H9 (cell line): Measurements from ENCODE around the gene RETREG3. TPM values are rescaled to one million over a fixed set of nuclear protein-coding genes. Genes with fewer than 3 reads are reported as not detected.

Experiments used
- DNase-seq: peaks from one replicate; pipeline ENCODE4 v3.0.0-alpha.2; 2017
- H2AFZ ChIP-seq: one replicate; pipeline ENCODE4 v1.6.1; 2013; ENCODE audit warnings: mild to moderate bottlenecking, low read length, control low read depth, moderate library complexity
- H2AK5ac ChIP-seq: 2 replicates; pipeline ENCODE4 v1.6.1; 2013; ENCODE audit warnings: low read length, control low read depth, mixed read lengths; ENCODE audit not compliant: insufficient read length
- H2BK120ac ChIP-seq: one replicate; pipeline ENCODE4 v1.6.1; 2013; ENCODE audit warnings: low read depth, mild to moderate bottlenecking, low read length, control low read depth, inconsistent platforms; ENCODE audit not compliant: poor library complexity, severe bottlenecking
- H2BK12ac ChIP-seq: 2 replicates; pipeline ENCODE4 v1.6.1; 2013; ENCODE audit warnings: low read length, control low read depth, mixed read lengths, low read depth; ENCODE audit not compliant: insufficient read length
- H2BK15ac ChIP-seq: 2 replicates; pipeline ENCODE4 v1.6.1; 2013; ENCODE audit warnings: low read depth, low read length, control low read depth
- H2BK20ac ChIP-seq: one replicate; pipeline ENCODE4 v1.6.1; 2013; ENCODE audit warnings: low read depth, mild to moderate bottlenecking, low read length, control low read depth, inconsistent platforms; ENCODE audit not compliant: poor library complexity, severe bottlenecking
- H2BK5ac ChIP-seq: 2 replicates; pipeline ENCODE4 v1.6.1; 2013; ENCODE audit warnings: low read length, control low read depth, mixed read lengths; ENCODE audit not compliant: insufficient read length
- H3K14ac ChIP-seq: 2 replicates; pipeline ENCODE4 v1.6.1; 2013; ENCODE audit warnings: low read length, control low read depth; ENCODE audit not compliant: insufficient read depth
- H3K18ac ChIP-seq: 2 replicates; pipeline ENCODE4 v1.6.1; 2013; ENCODE audit warnings: low read depth, mild to moderate bottlenecking, mixed read lengths, low read length, control low read depth; ENCODE audit not compliant: insufficient read length
- H3K23ac ChIP-seq: 2 replicates; pipeline ENCODE4 v1.6.1; 2013; ENCODE audit warnings: low read length, control low read depth, mixed read lengths, low read depth; ENCODE audit not compliant: insufficient read length
- H3K23me2 ChIP-seq: 2 replicates; pipeline ENCODE4 v1.6.1; 2013; ENCODE audit warnings: low read depth, mild to moderate bottlenecking, mixed read lengths, low read length, control low read depth; ENCODE audit not compliant: insufficient read length, poor library complexity, severe bottlenecking
- H3K27ac ChIP-seq: 2 replicates; pipeline ENCODE4 v1.5.1; 2013; ENCODE audit warnings: low read length, control low read depth, mixed read lengths, low read depth; ENCODE audit not compliant: insufficient read length
- H3K27me3 ChIP-seq: 2 replicates; pipeline ENCODE4 v1.6.1; 2013; ENCODE audit warnings: low read length, control low read depth, inconsistent platforms; ENCODE audit not compliant: insufficient read depth
- H3K4ac ChIP-seq: 2 replicates; pipeline ENCODE4 v1.6.1; 2013; ENCODE audit warnings: low read depth, mild to moderate bottlenecking, control low read depth, inconsistent platforms, low read length, moderate library complexity
- H3K4me1 ChIP-seq: 2 replicates; pipeline ENCODE4 v1.6.1; 2013; ENCODE audit warnings: low read length, control low read depth, inconsistent platforms; ENCODE audit not compliant: insufficient read depth
- H3K4me2 ChIP-seq: 2 replicates; pipeline ENCODE4 v1.6.1; 2013; ENCODE audit warnings: low read length, control low read depth, mixed read lengths; ENCODE audit not compliant: insufficient read length, insufficient read depth
- H3K56ac ChIP-seq: 2 replicates; pipeline ENCODE4 v1.6.1; 2013; ENCODE audit warnings: low read depth, mild to moderate bottlenecking, mixed read lengths, low read length, control low read depth; ENCODE audit not compliant: insufficient read length
- H3K79me1 ChIP-seq: 2 replicates; pipeline ENCODE4 v1.6.1; 2013; ENCODE audit warnings: low read depth, mild to moderate bottlenecking, moderate library complexity, low read length, control low read depth, inconsistent platforms; ENCODE audit not compliant: insufficient read depth, poor library complexity, severe bottlenecking
- H3K79me2 ChIP-seq: 2 replicates; pipeline ENCODE4 v1.6.1; 2013; ENCODE audit warnings: low read length, control low read depth, inconsistent platforms; ENCODE audit not compliant: insufficient read depth
- H3K9ac ChIP-seq: 2 replicates; pipeline ENCODE4 v1.6.1; 2013; ENCODE audit warnings: low read length, control low read depth, mixed read lengths; ENCODE audit not compliant: insufficient read length; ENCODE audit errors: extremely low read depth
- H3K9me3 ChIP-seq: one replicate; pipeline ENCODE4 v1.6.1; 2013; ENCODE audit warnings: low read depth, low read length, inconsistent platforms; ENCODE audit not compliant: control insufficient read depth
- H3T11ph ChIP-seq: one replicate; pipeline ENCODE4 v1.6.1; 2013; ENCODE audit warnings: mild to moderate bottlenecking, low read length, control low read depth, inconsistent platforms
- H4K20me1 ChIP-seq: one replicate; pipeline ENCODE4 v1.6.1; 2013; ENCODE audit not compliant: control insufficient read depth, insufficient read length, insufficient read depth
- H4K5ac ChIP-seq: 2 replicates; pipeline ENCODE4 v1.6.1; 2013; ENCODE audit warnings: low read depth, mild to moderate bottlenecking, mixed read lengths, low read length, control low read depth; ENCODE audit not compliant: insufficient read length
- H4K8ac ChIP-seq: replicated peaks from 2 replicates; pipeline ENCODE4 v1.6.1; 2013; ENCODE audit warnings: low read length, control low read depth, mixed read lengths, low read depth; ENCODE audit not compliant: insufficient read length
- H4K91ac ChIP-seq: 2 replicates; pipeline ENCODE4 v1.6.1; 2013; ENCODE audit warnings: low read depth, mild to moderate bottlenecking, moderate library complexity, mixed read lengths, low read length, control low read depth; ENCODE audit not compliant: insufficient read length
- H3K27ac Mint-ChIP-seq, 3 experiments: 2 replicates in 2 of 3; 3 replicates in 1 of 3; pipeline ENCODE4 v1.8.0; 2020 to 2021; ENCODE audit warnings: mixed read lengths in 3 of 3, mild to moderate bottlenecking in 1 of 3, moderate library complexity in 1 of 3
- H3K27me3 Mint-ChIP-seq: 2 replicates; pipeline ENCODE4 v1.8.0; 2021; ENCODE audit warnings: low read depth, mild to moderate bottlenecking, moderate library complexity, mixed read lengths
- H3K36me3 Mint-ChIP-seq, 3 experiments: 2 replicates in 2 of 3; 3 replicates in 1 of 3; pipeline ENCODE4 v1.8.0; 2020 to 2021; ENCODE audit warnings: low read depth in 3 of 3, mixed read lengths in 3 of 3; ENCODE audit not compliant: insufficient read depth in 1 of 3
- H3K4me1 Mint-ChIP-seq, 2 experiments: 2 replicates each; pipeline ENCODE4 v1.8.0; 2020; ENCODE audit warnings: mixed read lengths in 2 of 2
- H3K4me3 Mint-ChIP-seq, 2 experiments: 2 replicates in 1 of 2; 3 replicates in 1 of 2; pipeline ENCODE4 v1.8.0; 2020 to 2021; ENCODE audit warnings: mild to moderate bottlenecking in 2 of 2, mixed read lengths in 2 of 2, moderate library complexity in 1 of 2
- H3K9me3 Mint-ChIP-seq, 2 experiments: 2 replicates in 1 of 2; 3 replicates in 1 of 2; pipeline ENCODE4 v1.8.0; 2020; ENCODE audit warnings: mild to moderate bottlenecking in 2 of 2, mixed read lengths in 2 of 2, moderate library complexity in 1 of 2
- CTCF ChIP-seq: fragments of 200-600 bp; sonication (generic); conservative IDR thresholded peaks from 3 replicates; pipeline ENCODE4 v1.8.0; 2021; ENCODE audit warnings: antibody characterized with exemption, mild to moderate bottlenecking
- WGBS: extraction: QIAGEN DNeasy Blood & Tissue Kit; methylation state at CpG from one replicate; pipeline ENCODE4 v1.1.7; 2013; ENCODE audit warnings: missing lambda C conversion rate, low lambda C conversion rate, mixed read lengths; ENCODE audit not compliant: insufficient read length; ENCODE audit errors: extremely low coverage; 5-methylcytosine and 5-hydroxymethylcytosine counted together
- total RNA-seq: library from RNA; stranded (reverse); gene quantifications from 2 replicates; pipeline ENCODE4 v1.2.1, GENCODE V29; 2021

RETREG3 gene
- total RNA-seq, 1 experiment from 2014 or later = 47.3 TPM

- Histone ChIP-seq H2AK5ac (no peak overlapping the region), H3K56ac (no peak overlapping the region), H3K23ac (no peak overlapping the region), H2BK5ac (no peak overlapping the region), H4K5ac (no peak overlapping the region), H3K4ac (no peak overlapping the region), H2BK20ac (no peak overlapping the region), H3K79me2 (no peaks in the 10 kb centered on the region), H3T11ph (no peak overlapping the region), H3K4me1 (no peaks in the 10 kb centered on the region), H4K91ac (no peak overlapping the region), H2BK120ac (no peak overlapping the region), H3K9me3 (no peaks in the 10 kb centered on the region), H3K27ac (no peak overlapping the region), H3K79me1 (no peaks in the 10 kb centered on the region), H4K8ac (no peak overlapping the region), H3K23me2 (peaks cover 5% of the 10 kb centered on the region), H3K4me2 (peak overlapping the region; percentile 70), H2AFZ (no peak overlapping the region), H2BK12ac (no peak overlapping the region), H3K9ac (no peak overlapping the region), H3K18ac (peak overlapping the region; percentile 29), H4K20me1 (no peaks in the 10 kb centered on the region), H2BK15ac (no peak overlapping the region), H3K14ac (no peak overlapping the region; the same call in 1 of the 2 replicates), H3K27me3 (no peaks in the 10 kb centered on the region)
- peak; percentile 47 for TF ChIP-seq CTCF
- H3K4me3 Mint-ChIP-seq = peak overlapping the region; percentile 56 to 77
- H3K27ac Mint-ChIP-seq = no peak overlapping the region; a peak in 1 of 7 replicates
- no CpG with 5 or more reads among the region's 60 CpGs for WGBS
- no peaks in the 10 kb centered on the region; a peak in 2 of 7 replicates for H3K36me3 Mint-ChIP-seq
- peaks cover 8 to 17% of the 10 kb centered on the region in 2 experiments for H3K4me1 Mint-ChIP-seq
- peaks cover 48% of the 10 kb centered on the region for H3K27me3 Mint-ChIP-seq
- H3K9me3 Mint-ChIP-seq = 0 out of 5 replicates have a peak, but pooled peaks cover 0 to 3% of the 10 kb centered on the region in 2 experiments
- DNase-seq = peak; percentile 77
Observed at GRCh38 chr17:42531455-42532354, 77.5 kb downstream of the RETREG3 start.
